Keratinocyte (primary cell): ENCODE results near the gene TACC2. TPM values are rescaled to one million over a fixed set of nuclear protein-coding genes. Genes with fewer than 3 reads are reported as not detected.

Source experiments
- DNase-seq: peaks from one replicate; pipeline ENCODE4 v3.0.0-alpha.2; 2011; ENCODE audit warnings: low read depth, missing footprints, low spot score
- FAIRE-seq: peaks from 2 replicates; lab custom pipeline; 2011; peaks lifted over from hg19 to GRCh38; lab: Jason Lieb, UNC
- H2AFZ ChIP-seq: 2 replicates; pipeline ENCODE4 v1.6.0; 2012; ENCODE audit warnings: low read length, control low read depth, inconsistent platforms; ENCODE audit not compliant: control insufficient read depth
- H3K27ac ChIP-seq: 2 replicates; pipeline ENCODE4 v1.5.1; 2011; ENCODE audit warnings: low read length; ENCODE audit not compliant: control insufficient read depth, insufficient read depth
- H3K27me3 ChIP-seq: 3 replicates; pipeline ENCODE4 v1.6.0; 2011; ENCODE audit warnings: low read length; ENCODE audit not compliant: control insufficient read depth, insufficient read depth; ENCODE audit errors: extremely low read depth
- H3K36me3 ChIP-seq, 2 experiments: 2 replicates in 1 of 2; 3 replicates in 1 of 2; pipeline ENCODE4 v1.5.1; 2011; ENCODE audit warnings: low read length in 2 of 2, mild to moderate bottlenecking in 1 of 2; ENCODE audit not compliant: control insufficient read depth in 2 of 2, insufficient read depth in 2 of 2; ENCODE audit errors: extremely low read depth in 1 of 2
- H3K4me1 ChIP-seq: 3 replicates; pipeline ENCODE4 v1.5.1; 2011; ENCODE audit warnings: low read length; ENCODE audit not compliant: control insufficient read depth, insufficient read depth; ENCODE audit errors: extremely low read depth
- H3K4me2 ChIP-seq: 3 replicates; pipeline ENCODE4 v1.6.0; 2011; ENCODE audit warnings: low read depth, low read length; ENCODE audit not compliant: control insufficient read depth, insufficient read depth; ENCODE audit errors: extremely low read depth
- H3K4me3 ChIP-seq, 3 experiments: fragments of 200-600 bp in 1 of 3; sonication (generic) in 1 of 3; 2 replicates in 2 of 3; 3 replicates in 1 of 3; pipeline ENCODE4 v1.5.1; 2011 to 2016; ENCODE audit warnings: low read length in 3 of 3, mild to moderate bottlenecking in 3 of 3, control low read depth in 2 of 3, inconsistent platforms in 1 of 3, low read depth in 1 of 3, mixed read lengths in 1 of 3, mixed run types in 1 of 3, moderate library complexity in 1 of 3; ENCODE audit not compliant: control insufficient read depth in 2 of 3, insufficient read depth in 2 of 3; ENCODE audit errors: extremely low read depth in 1 of 3
- H3K79me2 ChIP-seq: 2 replicates; pipeline ENCODE4 v1.6.0; 2012; ENCODE audit warnings: low read length; ENCODE audit not compliant: control insufficient read depth, insufficient read depth
- H3K9ac ChIP-seq: 3 replicates; pipeline ENCODE4 v1.6.0; 2011; ENCODE audit warnings: low read length; ENCODE audit not compliant: control insufficient read depth, insufficient read depth; ENCODE audit errors: extremely low read depth
- H3K9me1 ChIP-seq: 3 replicates; pipeline ENCODE4 v1.6.0; 2011; ENCODE audit warnings: low read length; ENCODE audit not compliant: control insufficient read depth, insufficient read depth; ENCODE audit errors: extremely low read depth
- H3K9me3 ChIP-seq: 2 replicates; pipeline ENCODE4 v1.5.1; 2012; ENCODE audit warnings: low read depth, low read length; ENCODE audit not compliant: control insufficient read depth
- H4K20me1 ChIP-seq: 3 replicates; pipeline ENCODE4 v1.6.0; 2011; ENCODE audit warnings: low read length; ENCODE audit not compliant: control insufficient read depth, insufficient read depth; ENCODE audit errors: extremely low read depth
- CTCF ChIP-seq, 3 experiments: IDR thresholded peaks in 1 of 3; conservative IDR thresholded peaks in 1 of 3; optimal IDR thresholded peaks in 1 of 3; 2 replicates in 2 of 3; 3 replicates in 1 of 3; pipeline versions ENCODE3 to v1.5.1; 2011; ENCODE audit warnings: low read length in 3 of 3, mild to moderate bottlenecking in 3 of 3, moderate library complexity in 2 of 3, control low read depth in 1 of 3, inconsistent platforms in 1 of 3; ENCODE audit not compliant: insufficient read depth in 2 of 3; ENCODE audit errors: extremely low read depth in 1 of 3
- EZH2 ChIP-seq: IDR thresholded peaks from one replicate; pipeline ENCODE4 v1.6.1; 2012; ENCODE audit warnings: inconsistent platforms, mild to moderate bottlenecking, low read length, moderate library complexity
- dilution Hi-C: fragments of 300-500 bp; cut with MboI; formaldehyde crosslinking; loops from one replicate; pipeline ENCODE4 v1.7.0; 2020; ENCODE audit warnings: low sequenced_read_pairs; ENCODE audit not compliant: extremely low pct_ligation_motif_present
- polyA plus RNA-seq, 5 experiments: library from polyadenylated mRNA; depleted of rRNA in 3 of 5; stranded (reverse) in 3 of 5; stranded (forward) in 1 of 5; unstranded in 1 of 5; fragments of >200 nt; gene quantifications; 1 replicate in 1 of 5; 2 replicates in 3 of 5; 3 replicates in 1 of 5; pipeline versions ENCODE4 v1.2.1 to v1.2.3, GENCODE V29; 2011 to 2012; ENCODE audit warnings: missing spikeins in 2 of 5, low read depth in 1 of 5, low replicate concordance in 1 of 5

TACC2 gene
- polyA plus RNA-seq, 1 donor (not counting 4 experiments of a cell fraction or from before 2014, with no cell fraction given) = 12.8 TPM

DNA sequence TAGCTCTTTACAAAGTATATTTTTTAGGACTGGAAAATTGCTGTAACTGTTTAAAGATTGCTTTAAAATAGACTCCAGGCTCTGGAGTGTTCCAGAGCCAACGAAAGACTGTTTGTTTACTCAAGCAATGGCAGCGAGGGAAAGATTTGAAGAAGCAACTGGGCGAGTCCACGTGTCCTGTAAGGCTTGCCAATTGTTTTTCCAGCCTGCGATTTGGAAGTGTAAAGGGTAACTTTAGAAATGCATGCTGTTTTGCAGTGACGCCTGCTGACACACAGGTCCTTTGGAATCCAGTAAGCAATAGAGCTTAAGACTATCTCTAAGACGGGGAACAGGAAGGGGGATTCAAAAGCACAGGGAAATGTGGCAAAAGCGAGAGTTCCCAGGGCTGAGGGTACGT is 55.8 kb downstream of the TACC2 start:
- TF ChIP-seq EZH2 (no peak), CTCF (optimal IDR thresholded peaks at IDR 0.05 in 1 of 3, IDR thresholded peaks at IDR 0.05 in 1 of 3, conservative IDR thresholded peaks at IDR 0.05 in 1 of 3; ENCODE audit: extremely low read depth in 1 of 3, insufficient read depth in 2 of 3, low read length in 3 of 3) (no peak)
- no peak overlapping the region for H3K4me3 ChIP-seq
- no peaks in the 10 kb centered on the region for H3K9me3 ChIP-seq
- H3K27me3 ChIP-seq = peaks cover 11% of the 10 kb centered on the region
- H3K9ac ChIP-seq = no peak overlapping the region
- H3K9me1 ChIP-seq = no peaks in the 10 kb centered on the region
- no peaks in the 10 kb centered on the region for H3K36me3 ChIP-seq
- FAIRE-seq = no peak
- no peak overlapping the region for H2AFZ ChIP-seq
- no peaks in the 10 kb centered on the region for H4K20me1 ChIP-seq
- no peak for DNase-seq
- no peak overlapping the region for H3K27ac ChIP-seq
- no peaks in the 10 kb centered on the region for H3K79me2 ChIP-seq
- H3K4me2 ChIP-seq = no peak overlapping the region
- H3K4me1 ChIP-seq = no peaks in the 10 kb centered on the region
- dilution Hi-C loops = no loop called here

DNA sequence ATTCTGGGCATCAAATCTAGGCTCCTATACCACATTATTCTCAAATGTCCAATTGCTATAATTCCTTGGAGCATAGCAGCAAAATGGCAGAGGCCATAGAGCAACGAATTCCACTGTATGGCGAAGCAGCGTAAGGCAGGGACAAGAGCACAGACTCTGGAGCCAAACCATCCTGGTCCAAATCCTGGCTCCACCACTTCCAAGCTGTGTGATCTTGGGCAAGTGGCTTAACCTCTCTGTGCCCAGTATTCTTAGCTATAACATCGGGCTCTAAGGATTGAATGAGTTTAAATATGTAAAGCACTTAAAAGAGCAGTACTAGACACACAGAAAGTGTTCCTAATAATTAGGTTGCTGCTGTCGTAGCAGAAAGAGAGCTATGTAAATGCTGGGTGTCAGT is 56.2 kb downstream of the TACC2 start:
- dilution Hi-C loops = no loop called here
- no peak overlapping the region for H3K4me2 ChIP-seq
- no peaks in the 10 kb centered on the region for H4K20me1 ChIP-seq
- no peak overlapping the region for H3K27ac ChIP-seq
- no peak overlapping the region for H3K4me3 ChIP-seq
- H3K4me1 ChIP-seq = no peaks in the 10 kb centered on the region
- FAIRE-seq (no peak), DNase-seq (no peak)
- no peaks in the 10 kb centered on the region for H3K79me2 ChIP-seq
- peaks cover 7% of the 10 kb centered on the region for H3K27me3 ChIP-seq
- H3K9me1 ChIP-seq = no peaks in the 10 kb centered on the region
- no peaks in the 10 kb centered on the region for H3K9me3 ChIP-seq
- TF ChIP-seq CTCF (optimal IDR thresholded peaks at IDR 0.05 in 1 of 3, IDR thresholded peaks at IDR 0.05 in 1 of 3, conservative IDR thresholded peaks at IDR 0.05 in 1 of 3; ENCODE audit: extremely low read depth in 1 of 3, insufficient read depth in 2 of 3, low read length in 3 of 3) (no peak), EZH2 (no peak)
- H2AFZ ChIP-seq = no peak overlapping the region
- H3K36me3 ChIP-seq = no peaks in the 10 kb centered on the region
- H3K9ac ChIP-seq = no peak overlapping the region
